Fibroblast of lung (primary cell): ENCODE data around the gene SPTB.

Experiments used
- EZH2 ChIP-seq: IDR thresholded peaks from 2 replicates; pipeline ENCODE4 v1.5.1; 2012; ENCODE audit warnings: low read length, control low read depth, mild to moderate bottlenecking; ENCODE audit errors: missing control alignments
- TF ChIP-seq, protein P1 (sequence below), 2 donors: IDR thresholded peaks in 1 of 2; conservative IDR thresholded peaks in 1 of 2; 1 replicate in 1 of 2; 2 replicates in 1 of 2; pipeline ENCODE4 v1.5.1; 2011 to 2012; ENCODE audit warnings: low read length in 2 of 2, control low read depth in 1 of 2, inconsistent platforms in 1 of 2, low read depth in 1 of 2, mild to moderate bottlenecking in 1 of 2

DNA sequence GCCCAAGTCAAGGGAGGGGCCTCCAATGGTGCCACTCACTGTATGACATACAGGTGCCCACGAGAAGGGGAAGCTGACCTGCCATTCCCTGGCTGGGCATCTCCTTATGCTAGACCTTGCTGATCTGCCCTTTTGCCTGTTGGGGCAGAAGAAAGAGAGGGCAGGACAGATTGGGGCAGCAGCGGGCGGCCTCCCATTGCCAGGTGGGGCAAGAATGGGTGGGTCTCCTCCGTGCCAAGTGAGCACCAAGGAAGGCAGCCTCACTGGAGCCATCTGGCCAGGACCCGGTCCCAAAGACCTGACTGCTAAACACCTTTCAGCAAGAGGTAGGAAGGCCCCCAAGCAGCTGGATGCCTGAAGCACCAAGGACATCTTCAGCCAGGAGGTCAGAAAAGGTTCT lies 125.0 kb downstream of the SPTB start:
- TF ChIP-seq, protein P1, sequence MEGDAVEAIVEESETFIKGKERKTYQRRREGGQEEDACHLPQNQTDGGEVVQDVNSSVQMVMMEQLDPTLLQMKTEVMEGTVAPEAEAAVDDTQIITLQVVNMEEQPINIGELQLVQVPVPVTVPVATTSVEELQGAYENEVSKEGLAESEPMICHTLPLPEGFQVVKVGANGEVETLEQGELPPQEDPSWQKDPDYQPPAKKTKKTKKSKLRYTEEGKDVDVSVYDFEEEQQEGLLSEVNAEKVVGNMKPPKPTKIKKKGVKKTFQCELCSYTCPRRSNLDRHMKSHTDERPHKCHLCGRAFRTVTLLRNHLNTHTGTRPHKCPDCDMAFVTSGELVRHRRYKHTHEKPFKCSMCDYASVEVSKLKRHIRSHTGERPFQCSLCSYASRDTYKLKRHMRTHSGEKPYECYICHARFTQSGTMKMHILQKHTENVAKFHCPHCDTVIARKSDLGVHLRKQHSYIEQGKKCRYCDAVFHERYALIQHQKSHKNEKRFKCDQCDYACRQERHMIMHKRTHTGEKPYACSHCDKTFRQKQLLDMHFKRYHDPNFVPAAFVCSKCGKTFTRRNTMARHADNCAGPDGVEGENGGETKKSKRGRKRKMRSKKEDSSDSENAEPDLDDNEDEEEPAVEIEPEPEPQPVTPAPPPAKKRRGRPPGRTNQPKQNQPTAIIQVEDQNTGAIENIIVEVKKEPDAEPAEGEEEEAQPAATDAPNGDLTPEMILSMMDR (conservative IDR thresholded peaks at IDR 0.05 in 1 of 2, IDR thresholded peaks at IDR 0.05 in 1 of 2; ENCODE audit: low read depth in 1 of 2, low read length in 2 of 2) = no peak
- no peak for TF ChIP-seq EZH2
